GM23338 (cell line): ENCODE measurements around the gene BEND5.

Experiments
- CREB1 ChIP-seq: fragments of 250-450 bp; sonication (Bioruptor Pico); IDR thresholded peaks from 2 replicates; pipeline ENCODE4 v1.5.0; 2020; ENCODE audit warnings: low read depth, mild to moderate bottlenecking, moderate library complexity
- CTCF ChIP-seq, 2 experiments: fragments of 200-600 bp in 1 of 2; sonication (generic) in 1 of 2; conservative IDR thresholded peaks; 2 replicates each; pipeline versions ENCODE4 v1.5.1 to v1.6.1; 2016 to 2017; ENCODE audit warnings: antibody characterized with exemption in 2 of 2, low read depth in 2 of 2, mild to moderate bottlenecking in 2 of 2, moderate library complexity in 1 of 2
- ETS1 ChIP-seq: IDR thresholded peaks from 2 replicates; pipeline ENCODE4 v1.6.1; 2016; ENCODE audit warnings: antibody characterized with exemption
- EZH2 ChIP-seq: fragments of 200-600 bp; sonication (generic); IDR thresholded peaks from one replicate; pipeline ENCODE4 v1.8.0; 2017; ENCODE audit warnings: antibody characterized with exemption, mild to moderate bottlenecking, low read depth; ENCODE audit not compliant: unreplicated experiment
- EZH2phosphoT487 ChIP-seq: fragments of 200-600 bp; sonication (generic); IDR thresholded peaks from one replicate; pipeline ENCODE4 v1.8.1; 2018; ENCODE audit warnings: antibody characterized with exemption; ENCODE audit not compliant: unreplicated experiment
- JUNB ChIP-seq: IDR thresholded peaks from one replicate; pipeline ENCODE4 v1.6.1; 2016; ENCODE audit warnings: antibody characterized with exemption; ENCODE audit not compliant: unreplicated experiment
- NANOG ChIP-seq: IDR thresholded peaks from 2 replicates; pipeline ENCODE4 v1.6.1; 2016; ENCODE audit warnings: antibody characterized with exemption, borderline replicate concordance
- POLR2AphosphoS5 ChIP-seq: IDR thresholded peaks from 2 replicates; pipeline ENCODE4 v1.6.1; 2016; ENCODE audit warnings: antibody characterized with exemption, low read depth
- REST ChIP-seq: IDR thresholded peaks from one replicate; pipeline ENCODE4 v1.6.1; 2018; ENCODE audit warnings: antibody characterized with exemption; ENCODE audit not compliant: unreplicated experiment
- STAT1 ChIP-seq: IDR thresholded peaks from one replicate; pipeline ENCODE4 v1.6.1; 2016; ENCODE audit warnings: antibody characterized with exemption; ENCODE audit not compliant: unreplicated experiment
- ZNF114 ChIP-seq: fragments of 250-450 bp; sonication (Bioruptor Pico); IDR thresholded peaks from 2 replicates; pipeline ENCODE4 v1.5.0; 2020; ENCODE audit warnings: mild to moderate bottlenecking, moderate library complexity
- ZNF462 ChIP-seq: fragments of 250-450 bp; sonication (Bioruptor Pico); IDR thresholded peaks from 2 replicates; pipeline ENCODE4 v1.5.0; 2020; ENCODE audit warnings: mild to moderate bottlenecking, moderate library complexity

GRCh38 chr1:48695161-48695560 lies 81.5 kb downstream of the BEND5 start:
- TF ChIP-seq CTCF (conservative IDR thresholded peaks at IDR 0.05; ENCODE audit: low read depth in 2 of 2) (no peak), ZNF462 (no peak), JUNB (no peak), EZH2 (no peak), POLR2AphosphoS5 (no peak), STAT1 (no peak), EZH2phosphoT487 (no peak), CREB1 (no peak), NANOG (no peak), REST (no peak), ETS1 (no peak), ZNF114 (CRISPR knock-in tag) (no peak)
